Measurements from ENCODE around the gene WRAP53.

DNA sequence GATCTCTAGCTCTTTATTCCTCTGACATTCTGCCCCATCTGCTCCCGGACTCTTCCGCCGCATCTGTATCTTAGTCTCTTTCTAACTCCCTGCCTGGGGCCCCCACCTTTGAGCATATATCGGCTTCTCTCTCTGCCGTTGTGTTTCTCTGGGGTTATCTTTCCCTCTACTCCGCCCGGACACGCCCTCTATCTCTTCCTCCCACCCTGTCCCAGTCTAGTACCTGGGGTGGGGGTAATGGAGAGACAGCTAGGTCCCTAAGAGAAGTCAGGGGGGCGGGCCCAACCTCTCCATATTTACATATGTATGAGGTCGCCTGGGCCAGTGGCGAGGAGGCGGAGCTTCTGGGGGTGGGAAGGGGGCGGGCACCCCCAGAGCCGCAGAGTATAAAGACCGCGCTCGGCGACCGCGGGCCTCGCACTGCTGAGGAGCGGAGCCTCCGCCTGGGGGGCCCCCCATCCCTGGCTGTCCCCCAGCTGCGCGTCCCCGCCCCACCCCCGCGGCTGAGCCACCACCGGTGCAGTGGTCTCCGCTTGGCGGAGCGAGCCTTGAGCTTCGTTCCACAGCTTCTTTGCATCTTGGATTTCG lies 37.7 kb upstream of the WRAP53 start, which contains the start of gene ATP1B2:
- TF ChIP-seq XRCC5 (optimal IDR thresholded peaks at IDR 0.05; ENCODE audit: low read length) (no peak), ASH2L (IDR thresholded peaks at IDR 0.05; ENCODE audit: insufficient read length, low read depth, low read length) (no peak), FOXK2 (IDR thresholded peaks at IDR 0.05) (no peak), ZBTB8A (CRISPR knock-in tag; IDR thresholded peaks at IDR 0.05; ENCODE audit: borderline replicate concordance, low read depth) (no peak), PHF8 (CRISPR knock-in tag; IDR thresholded peaks at IDR 0.05) (no peak), RFX5 (IDR thresholded peaks at IDR 0.05; ENCODE audit: low read depth, low read length) (no peak), ZNF121 (CRISPR knock-in tag; IDR thresholded peaks at IDR 0.05) (no peak), POLR2A (IDR thresholded peaks at IDR 0.05; ENCODE audit: insufficient read depth in 1 of 2, low read depth in 2 of 2, low read length in 2 of 2) (no peak), RNF2 (conservative IDR thresholded peaks at IDR 0.05; ENCODE audit: low read depth) (no peak)
- TF ChIP-seq, protein P1, sequence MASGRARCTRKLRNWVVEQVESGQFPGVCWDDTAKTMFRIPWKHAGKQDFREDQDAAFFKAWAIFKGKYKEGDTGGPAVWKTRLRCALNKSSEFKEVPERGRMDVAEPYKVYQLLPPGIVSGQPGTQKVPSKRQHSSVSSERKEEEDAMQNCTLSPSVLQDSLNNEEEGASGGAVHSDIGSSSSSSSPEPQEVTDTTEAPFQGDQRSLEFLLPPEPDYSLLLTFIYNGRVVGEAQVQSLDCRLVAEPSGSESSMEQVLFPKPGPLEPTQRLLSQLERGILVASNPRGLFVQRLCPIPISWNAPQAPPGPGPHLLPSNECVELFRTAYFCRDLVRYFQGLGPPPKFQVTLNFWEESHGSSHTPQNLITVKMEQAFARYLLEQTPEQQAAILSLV (CRISPR knock-in tag; IDR thresholded peaks at IDR 0.05; ENCODE audit: borderline replicate concordance): no peak
- TF ChIP-seq, protein P2, sequence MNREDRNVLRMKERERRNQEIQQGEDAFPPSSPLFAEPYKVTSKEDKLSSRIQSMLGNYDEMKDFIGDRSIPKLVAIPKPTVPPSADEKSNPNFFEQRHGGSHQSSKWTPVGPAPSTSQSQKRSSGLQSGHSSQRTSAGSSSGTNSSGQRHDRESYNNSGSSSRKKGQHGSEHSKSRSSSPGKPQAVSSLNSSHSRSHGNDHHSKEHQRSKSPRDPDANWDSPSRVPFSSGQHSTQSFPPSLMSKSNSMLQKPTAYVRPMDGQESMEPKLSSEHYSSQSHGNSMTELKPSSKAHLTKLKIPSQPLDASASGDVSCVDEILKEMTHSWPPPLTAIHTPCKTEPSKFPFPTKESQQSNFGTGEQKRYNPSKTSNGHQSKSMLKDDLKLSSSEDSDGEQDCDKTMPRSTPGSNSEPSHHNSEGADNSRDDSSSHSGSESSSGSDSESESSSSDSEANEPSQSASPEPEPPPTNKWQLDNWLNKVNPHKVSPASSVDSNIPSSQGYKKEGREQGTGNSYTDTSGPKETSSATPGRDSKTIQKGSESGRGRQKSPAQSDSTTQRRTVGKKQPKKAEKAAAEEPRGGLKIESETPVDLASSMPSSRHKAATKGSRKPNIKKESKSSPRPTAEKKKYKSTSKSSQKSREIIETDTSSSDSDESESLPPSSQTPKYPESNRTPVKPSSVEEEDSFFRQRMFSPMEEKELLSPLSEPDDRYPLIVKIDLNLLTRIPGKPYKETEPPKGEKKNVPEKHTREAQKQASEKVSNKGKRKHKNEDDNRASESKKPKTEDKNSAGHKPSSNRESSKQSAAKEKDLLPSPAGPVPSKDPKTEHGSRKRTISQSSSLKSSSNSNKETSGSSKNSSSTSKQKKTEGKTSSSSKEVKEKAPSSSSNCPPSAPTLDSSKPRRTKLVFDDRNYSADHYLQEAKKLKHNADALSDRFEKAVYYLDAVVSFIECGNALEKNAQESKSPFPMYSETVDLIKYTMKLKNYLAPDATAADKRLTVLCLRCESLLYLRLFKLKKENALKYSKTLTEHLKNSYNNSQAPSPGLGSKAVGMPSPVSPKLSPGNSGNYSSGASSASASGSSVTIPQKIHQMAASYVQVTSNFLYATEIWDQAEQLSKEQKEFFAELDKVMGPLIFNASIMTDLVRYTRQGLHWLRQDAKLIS (CRISPR knock-in tag; IDR thresholded peaks at IDR 0.05): no peak
- TF ChIP-seq, protein P3, sequence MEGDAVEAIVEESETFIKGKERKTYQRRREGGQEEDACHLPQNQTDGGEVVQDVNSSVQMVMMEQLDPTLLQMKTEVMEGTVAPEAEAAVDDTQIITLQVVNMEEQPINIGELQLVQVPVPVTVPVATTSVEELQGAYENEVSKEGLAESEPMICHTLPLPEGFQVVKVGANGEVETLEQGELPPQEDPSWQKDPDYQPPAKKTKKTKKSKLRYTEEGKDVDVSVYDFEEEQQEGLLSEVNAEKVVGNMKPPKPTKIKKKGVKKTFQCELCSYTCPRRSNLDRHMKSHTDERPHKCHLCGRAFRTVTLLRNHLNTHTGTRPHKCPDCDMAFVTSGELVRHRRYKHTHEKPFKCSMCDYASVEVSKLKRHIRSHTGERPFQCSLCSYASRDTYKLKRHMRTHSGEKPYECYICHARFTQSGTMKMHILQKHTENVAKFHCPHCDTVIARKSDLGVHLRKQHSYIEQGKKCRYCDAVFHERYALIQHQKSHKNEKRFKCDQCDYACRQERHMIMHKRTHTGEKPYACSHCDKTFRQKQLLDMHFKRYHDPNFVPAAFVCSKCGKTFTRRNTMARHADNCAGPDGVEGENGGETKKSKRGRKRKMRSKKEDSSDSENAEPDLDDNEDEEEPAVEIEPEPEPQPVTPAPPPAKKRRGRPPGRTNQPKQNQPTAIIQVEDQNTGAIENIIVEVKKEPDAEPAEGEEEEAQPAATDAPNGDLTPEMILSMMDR (CRISPR knock-in tag; IDR thresholded peaks at IDR 0.05): no peak
